Activated naive CD4-positive, alpha-beta T cell (primary cell): ENCODE data around the gene TAP2.
A peak's percentile ranks its signal among the peaks of the same experiment; 100 is the strongest.
"Not testable (repeated sequence)": the region's sequence is repeated elsewhere in the genome, so short reads cannot be mapped to it uniquely, and the experiment has no call there.

Experiments
- DNase-seq, 4 experiments: peaks; one replicate each; lab custom pipeline; 2025; lab: John Stamatoyannopoulos, UW

Gene TAP2

GRCh38 chr6:32835167-32835893 is 3.2 kb downstream of the TAP2 start:
- no peak for DNase-seq

- no peak for DNase-seq
Measured at GRCh38 chr6:32833664-32834063, 4.9 kb downstream of the TAP2 start.

DNA sequence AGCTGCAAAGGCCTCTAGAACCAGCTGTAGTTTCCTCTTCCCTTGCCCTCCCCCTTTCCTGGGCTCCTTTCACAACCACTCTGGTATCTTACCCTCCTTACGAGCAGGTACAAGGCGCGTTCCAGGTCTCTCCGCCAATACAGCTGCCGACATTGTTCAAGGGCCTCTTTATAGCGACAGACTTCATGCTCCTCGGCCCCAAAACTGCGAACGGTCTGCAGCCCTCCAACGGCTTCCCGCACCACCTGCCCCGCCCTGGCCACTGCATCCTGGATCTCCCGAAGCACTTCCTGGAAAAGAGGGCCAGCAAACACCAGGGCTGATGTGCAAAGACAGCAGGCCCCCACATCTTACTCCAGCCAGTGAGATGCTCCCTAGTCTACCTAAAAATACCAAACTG is 6.0 kb downstream of the TAP2 start:
- DNase-seq = no peak

DNA sequence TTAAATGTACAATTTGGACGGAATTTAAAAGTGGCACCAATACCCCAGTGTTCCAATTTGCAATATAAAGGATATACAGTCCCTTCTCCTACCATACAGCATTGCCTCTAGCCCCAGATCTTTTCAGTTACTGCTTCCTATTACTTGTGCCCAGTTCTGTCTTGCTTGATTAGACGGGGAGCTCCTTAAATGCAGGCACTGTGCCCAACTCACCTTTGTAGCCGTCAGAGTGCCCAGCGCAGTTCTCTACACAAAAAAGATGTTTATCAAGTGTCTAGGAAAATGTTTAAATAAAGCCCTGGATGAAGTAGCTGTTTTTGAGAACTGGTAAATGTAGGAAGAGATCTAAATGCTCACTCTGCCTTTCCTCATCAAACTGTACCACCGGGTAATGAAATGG is 7.6 kb downstream of the TAP2 start:
- DNase-seq = no peak

DNA sequence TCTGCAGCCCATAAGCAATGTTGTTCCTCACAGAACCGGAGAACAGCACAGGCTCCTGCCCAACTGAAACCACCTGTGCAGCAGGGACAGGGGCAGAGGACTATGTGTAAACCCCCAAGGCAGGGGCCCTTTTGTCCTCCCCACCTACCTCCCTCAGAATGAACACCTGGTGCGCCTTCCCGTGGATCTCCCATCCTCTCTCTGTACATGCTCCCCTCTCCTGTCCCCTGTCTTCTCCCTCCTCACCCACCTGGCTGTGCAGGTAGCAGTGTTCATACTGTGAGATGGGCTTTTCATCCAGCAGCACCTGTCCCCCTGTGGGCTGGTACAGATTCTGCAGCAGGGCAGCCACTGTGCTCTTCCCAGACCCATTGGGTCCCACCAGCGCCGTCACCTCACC is 8.5 kb downstream of the TAP2 start:
- DNase-seq = no peak

GRCh38 chr6:32829495-32829894 is 9.0 kb downstream of the TAP2 start:
- no peak for DNase-seq

DNA sequence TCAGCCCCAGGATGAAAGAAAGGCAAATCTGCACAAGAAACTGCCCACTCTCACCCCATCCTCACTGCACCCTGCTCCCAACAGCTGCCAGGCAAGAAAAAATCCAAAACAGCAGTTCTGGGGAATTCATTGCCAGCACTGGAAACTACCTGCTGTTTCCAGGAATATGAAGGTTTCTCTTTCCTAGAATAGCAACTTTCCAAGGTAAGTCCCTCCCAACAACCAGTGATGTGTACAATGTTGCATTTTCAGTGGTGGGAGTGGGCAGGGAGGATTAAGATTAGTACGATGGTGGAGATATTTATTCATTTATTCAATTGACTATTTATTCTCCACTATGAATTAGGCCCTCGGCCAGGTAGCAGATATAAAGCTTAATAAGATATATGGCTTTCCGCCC is 11.5 kb downstream of the TAP2 start:
- no peak for DNase-seq

DNA sequence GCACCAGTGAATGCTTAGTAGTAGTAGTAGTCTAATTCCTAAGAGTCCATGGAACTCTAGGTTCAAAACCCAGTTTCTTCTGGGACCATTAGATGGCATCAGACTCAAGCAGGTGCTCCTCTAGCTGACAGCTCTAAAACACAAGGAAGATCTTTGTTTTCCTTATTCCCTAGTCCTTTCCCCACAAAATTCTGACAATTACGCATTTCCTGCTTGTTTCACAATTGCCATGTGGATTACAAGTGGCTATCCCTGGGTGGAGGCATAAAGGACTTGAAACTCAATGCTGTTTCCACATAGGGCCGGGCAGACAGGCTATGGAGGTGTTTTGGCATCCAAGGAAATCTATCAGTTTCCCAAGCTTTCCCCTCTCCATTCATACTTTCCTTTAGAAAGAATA is 12.6 kb downstream of the TAP2 start:
- DNase-seq = no peak

GRCh38 chr6:32819729-32820128 is 18.8 kb downstream of the TAP2 start:
- no peak for DNase-seq

GRCh38 chr6:32818867-32819266 is 19.7 kb downstream of the TAP2 start:
- DNase-seq = no peak

- DNase-seq = no peak
Measured at GRCh38 chr6:32816746-32817204, 21.8 kb downstream of the TAP2 start, which contains the start of gene HLA-DOB. HLA-DOB (minus strand) TSS chr6:32817002; CDS start chr6:32816951, 51 bp downstream.

DNA sequence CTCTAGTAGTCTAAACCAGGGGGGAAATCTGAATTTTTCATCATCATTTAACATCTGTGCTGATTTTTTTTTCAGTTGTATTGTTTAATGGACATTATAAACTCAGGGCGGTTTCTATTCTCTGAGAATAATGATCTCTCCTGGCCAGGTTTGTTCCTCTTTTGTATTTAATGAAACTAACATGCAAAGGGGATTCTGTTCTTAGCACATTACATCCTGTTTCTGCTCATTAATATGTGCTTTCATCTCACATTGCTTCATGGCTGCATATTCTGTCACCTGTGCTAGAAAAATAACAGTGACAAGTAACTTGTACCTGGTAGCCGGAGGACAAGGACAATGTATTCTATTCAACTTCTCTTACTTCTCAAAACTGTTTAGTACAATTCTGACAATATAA is 22.5 kb downstream of the TAP2 start:
- DNase-seq = no peak

- DNase-seq = no peak
Measured at GRCh38 chr6:32815115-32815514, 23.4 kb downstream of the TAP2 start.

- DNase-seq = no peak
Measured at GRCh38 chr6:32814145-32814544, 24.4 kb downstream of the TAP2 start.

GRCh38 chr6:32809171-32809570 is 29.4 kb downstream of the TAP2 start:
- DNase-seq = no peak

DNA sequence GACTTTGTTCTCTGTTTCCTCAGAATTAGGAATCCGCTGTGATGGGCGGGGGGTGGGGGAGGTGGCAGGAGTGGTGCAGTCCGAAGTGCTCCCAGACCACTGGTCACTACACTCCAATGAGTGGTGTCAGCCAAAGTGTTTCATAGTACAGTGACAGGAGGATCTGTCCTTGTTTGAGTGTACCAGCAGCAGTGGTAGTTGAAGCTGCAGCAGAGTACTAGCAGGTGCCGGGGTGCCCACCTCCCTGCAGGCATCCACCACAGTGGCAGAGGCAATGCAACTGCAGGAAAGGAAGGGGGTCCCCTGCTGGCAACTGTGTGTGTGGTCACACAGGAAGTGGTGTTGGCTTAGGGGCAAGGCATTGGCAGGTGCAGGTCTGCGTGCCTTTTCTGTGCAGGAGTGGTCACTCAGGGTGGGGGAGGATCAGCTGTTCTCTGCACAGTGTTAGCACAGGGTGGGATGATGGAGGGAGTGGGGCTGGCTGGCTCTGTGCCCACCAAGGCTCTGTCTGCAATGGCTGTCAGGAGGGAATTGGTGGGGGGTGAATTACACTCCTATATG is 31.4 kb downstream of the TAP2 start:
- DNase-seq = no peak

GRCh38 chr6:32805404-32805803 is 33.1 kb downstream of the TAP2 start:
- not testable (repeated sequence) for DNase-seq

GRCh38 chr6:32803416-32803815 is 35.1 kb downstream of the TAP2 start:
- no peak for DNase-seq

DNA sequence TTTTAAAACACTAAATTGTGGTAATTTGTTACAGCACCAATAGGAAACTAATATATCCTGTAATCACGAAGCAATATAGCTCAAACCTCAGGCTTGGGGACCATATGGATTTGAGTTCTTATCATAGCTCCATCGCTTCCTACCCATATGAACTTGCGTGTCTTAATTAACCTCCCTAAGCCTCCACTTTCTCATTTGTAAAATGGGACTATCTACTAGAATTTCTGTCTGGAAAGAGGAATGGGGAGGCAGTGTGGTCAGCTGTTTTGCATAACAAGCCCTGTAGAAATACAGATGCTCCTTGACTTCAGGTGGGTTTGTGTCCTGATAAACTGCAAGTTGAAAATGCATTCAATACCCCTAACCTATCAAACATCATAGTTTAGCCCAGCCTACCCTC is 38.8 kb downstream of the TAP2 start:
- DNase-seq = no peak

DNA sequence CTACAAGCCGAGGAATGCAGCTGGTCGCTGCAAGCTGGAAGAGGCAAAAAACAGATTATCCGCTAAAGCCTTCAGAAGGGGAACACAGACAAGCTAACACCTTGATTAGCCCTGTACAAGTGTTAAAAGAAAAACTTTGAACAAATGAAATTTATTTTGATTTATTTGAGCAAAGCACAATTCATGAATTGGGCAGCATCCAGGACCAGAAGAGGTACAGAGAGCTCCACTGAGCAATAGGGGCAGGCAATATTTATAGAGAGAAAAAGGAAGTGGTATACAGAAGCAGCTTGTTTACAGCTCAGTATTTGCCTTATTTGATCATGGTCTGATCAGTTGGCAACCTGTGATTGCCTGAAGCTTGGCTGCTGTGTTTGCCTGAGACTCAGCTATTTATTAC is 39.4 kb downstream of the TAP2 start:
- DNase-seq = no peak

DNA sequence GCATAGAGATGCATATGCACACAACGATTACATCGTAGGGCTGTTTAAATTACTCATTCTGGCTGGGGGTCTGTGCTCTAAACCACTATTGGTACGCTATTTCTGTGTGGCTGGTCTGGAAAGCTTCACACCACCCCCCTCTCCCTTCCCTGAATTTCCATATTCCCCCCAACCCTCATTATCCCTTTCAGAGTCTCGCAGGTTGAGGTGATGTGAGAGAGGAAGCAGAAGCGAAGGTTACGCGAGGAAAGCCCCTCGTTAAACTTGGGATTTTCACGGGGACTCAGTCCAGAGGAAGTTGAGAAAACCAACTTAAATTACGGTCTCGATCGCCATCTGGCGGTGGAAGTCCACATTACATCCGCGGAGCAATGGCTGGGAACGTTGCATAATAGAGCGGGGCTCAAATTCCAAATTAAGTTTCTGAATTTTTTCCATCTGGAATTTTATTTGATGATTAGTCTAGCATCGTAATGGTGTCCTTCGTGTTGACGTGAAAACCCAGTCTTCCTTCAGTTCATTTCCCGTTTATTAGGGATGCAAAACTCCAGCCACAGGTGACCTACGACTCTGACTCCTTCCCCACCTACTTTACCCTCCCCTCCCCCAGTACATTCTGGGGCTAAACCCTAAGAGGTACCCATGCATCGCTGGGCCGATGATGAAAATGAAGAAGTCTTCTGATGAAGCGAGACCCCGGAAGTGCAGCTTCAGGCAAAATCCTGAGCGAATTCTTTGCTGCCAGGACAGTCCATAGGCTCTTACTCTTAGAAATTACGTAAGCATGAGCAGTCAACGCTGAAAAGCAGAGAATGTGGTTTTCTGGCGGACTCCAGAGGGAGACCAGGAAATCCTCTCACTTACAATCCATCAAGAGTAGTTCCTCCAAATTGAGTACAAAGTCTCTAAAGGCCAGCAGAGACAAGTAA is 41.4 kb downstream of the TAP2 start:
- peak; percentile 68 to 83 (median 80) for DNase-seq

DNA sequence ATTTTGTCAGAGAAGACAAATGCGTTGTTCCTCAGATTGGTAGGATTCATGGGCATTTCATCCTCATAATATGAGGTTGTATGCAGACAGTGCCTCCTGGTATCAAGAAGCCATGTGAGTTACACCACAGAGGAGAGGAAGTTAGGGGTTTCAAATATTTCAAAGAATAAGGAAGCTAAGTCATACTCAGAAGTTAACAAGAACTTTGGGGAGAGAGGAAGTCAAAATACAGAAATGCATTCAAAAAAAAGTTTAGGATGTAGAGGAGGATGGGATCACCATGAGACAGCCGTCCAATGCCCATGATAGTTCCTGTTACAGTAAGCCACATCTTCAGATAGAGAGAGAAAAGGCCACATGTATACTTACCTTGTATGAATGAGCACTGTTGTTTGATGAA is 44.0 kb downstream of the TAP2 start:
- no peak for DNase-seq
